Stimulated activated CD4-positive, alpha-beta T cell treated with anti-CD3 and anti-CD28 coated beads, TNF-alpha, amount 100 ng/mL, for 4 hours (primary cell): ENCODE results near the gene FLACC1.
"Not testable (repeated sequence)": the region's sequence is repeated elsewhere in the genome, so short reads cannot be mapped to it uniquely, and the experiment has no call there.

Experiments
- DNase-seq, 3 experiments: peaks; one replicate each; pipeline ENCODE4 v3.0.0-alpha.2; 2020; ENCODE audit warnings: low read depth in 3 of 3

Gene FLACC1

GRCh38 chr2:201349601-201350000, 7.5 kb downstream of the FLACC1 start:
- DNase-seq: no peak

- DNase-seq: no peak
Measured at GRCh38 chr2:201348758-201349157, 8.4 kb downstream of the FLACC1 start.

GRCh38 chr2:201347138-201347537, 10.0 kb downstream of the FLACC1 start:
- no peak for DNase-seq

GRCh38 chr2:201345625-201346213, 11.4 kb downstream of the FLACC1 start:
- no peak for DNase-seq

- DNase-seq: no peak
Measured at GRCh38 chr2:201344663-201345366, 12.3 kb downstream of the FLACC1 start.

- no peak for DNase-seq
Measured at GRCh38 chr2:201343559-201343958, 13.6 kb downstream of the FLACC1 start.

- no peak for DNase-seq
Measured at GRCh38 chr2:201342923-201343322, 14.2 kb downstream of the FLACC1 start.

GRCh38 chr2:201329409-201329808, 27.7 kb downstream of the FLACC1 start:
- no peak for DNase-seq

GRCh38 chr2:201327678-201328077, 29.5 kb downstream of the FLACC1 start:
- no peak for DNase-seq

GRCh38 chr2:201322772-201323171, 34.4 kb downstream of the FLACC1 start:
- no peak for DNase-seq

- no peak for DNase-seq
Measured at GRCh38 chr2:201320701-201321100, 36.4 kb downstream of the FLACC1 start.

- no peak for DNase-seq
Measured at GRCh38 chr2:201320257-201320656, 36.9 kb downstream of the FLACC1 start.

- no peak for DNase-seq
Measured at GRCh38 chr2:201319511-201319910, 37.6 kb downstream of the FLACC1 start.

GRCh38 chr2:201313362-201313761, 43.8 kb downstream of the FLACC1 start:
- DNase-seq: no peak

- DNase-seq: no peak
Measured at GRCh38 chr2:201308914-201309313, 48.2 kb downstream of the FLACC1 start.

GRCh38 chr2:201307876-201308275, 49.3 kb downstream of the FLACC1 start:
- DNase-seq: no peak

- DNase-seq: not testable (repeated sequence)
Measured at GRCh38 chr2:201299929-201300328, 57.2 kb downstream of the FLACC1 start.

- DNase-seq: no peak
Measured at GRCh38 chr2:201298462-201299052, 58.6 kb downstream of the FLACC1 start.

GRCh38 chr2:201290457-201291148, 66.5 kb downstream of the FLACC1 start:
- DNase-seq: not testable (repeated sequence)

GRCh38 chr2:201285499-201285898, 71.6 kb downstream of the FLACC1 start:
- no peak for DNase-seq

GRCh38 chr2:201280191-201281040, 76.7 kb downstream of the FLACC1 start:
- DNase-seq: no peak

GRCh38 chr2:201279079-201279478, 78.1 kb downstream of the FLACC1 start:
- no peak for DNase-seq
